Skeletal muscle tissue (tissue), 4 donors: ENCODE measurements around the gene PSRC1. TPM values are rescaled to one million over a fixed set of nuclear protein-coding genes. Genes with fewer than 3 reads are reported as not detected.

Source experiments
- H3K27ac ChIP-seq: one replicate; pipeline ENCODE4 v1.7.0; 2013; ENCODE audit warnings: mild to moderate bottlenecking, low read depth, low read length, inconsistent platforms
- H3K27me3 ChIP-seq, 3 donors: one replicate each; pipeline ENCODE4 v1.7.0; 2013; ENCODE audit warnings: low read length in 3 of 3; ENCODE audit not compliant: control insufficient read depth in 3 of 3, insufficient read depth in 3 of 3
- H3K36me3 ChIP-seq, 3 donors: one replicate each; pipeline ENCODE4 v1.7.0; 2013; ENCODE audit warnings: low read length in 3 of 3; ENCODE audit not compliant: control insufficient read depth in 3 of 3, insufficient read depth in 3 of 3
- H3K4me1 ChIP-seq, 3 donors: one replicate each; pipeline ENCODE4 v1.7.0; 2013; ENCODE audit warnings: low read length in 3 of 3, mild to moderate bottlenecking in 3 of 3; ENCODE audit not compliant: control insufficient read depth in 3 of 3, insufficient read depth in 3 of 3
- H3K4me3 ChIP-seq, 3 donors: one replicate each; pipeline ENCODE4 v1.7.0; 2013; ENCODE audit warnings: low read length in 3 of 3
- H3K9ac ChIP-seq, 3 donors: one replicate each; pipeline ENCODE4 v1.7.0; 2013; ENCODE audit warnings: low read length in 3 of 3, mild to moderate bottlenecking in 3 of 3, moderate library complexity in 2 of 3, low read depth in 1 of 3
- H3K9me3 ChIP-seq, 3 donors: one replicate each; pipeline ENCODE4 v1.7.0; 2013; ENCODE audit warnings: low read length in 3 of 3; ENCODE audit not compliant: control insufficient read depth in 3 of 3
- total RNA-seq: library from RNA; depleted of rRNA; stranded (reverse); fragments of >200 nt; gene quantifications from one replicate; pipeline ENCODE4 v1.2.3, GENCODE V29; 2014
- donor health status: Osteomylitis.

PSRC1 gene
- total RNA-seq, 1 donor from 2014 or later = 1.6 TPM

GRCh38 chr1:109261006-109261405, 21.9 kb downstream of the PSRC1 start:
- Histone ChIP-seq H3K4me1 (peaks cover 0 to 11% (median 6%) of the 10 kb centered on the region in 3 donors), H3K9ac (no peak overlapping the region), H3K27ac (no peak overlapping the region), H3K4me3 (no peak overlapping the region), H3K36me3 (peaks cover 10 to 25% (median 11%) of the 10 kb centered on the region in 3 donors), H3K9me3 (no peaks in the 10 kb centered on the region), H3K27me3 (no peaks in the 10 kb centered on the region)

GRCh38 chr1:109259674-109260557, 23.0 kb downstream of the PSRC1 start:
- H3K36me3 ChIP-seq = peaks cover 7 to 21% (median 11%) of the 10 kb centered on the region in 3 donors
- H3K9me3 ChIP-seq = no peaks in the 10 kb centered on the region
- H3K4me1 ChIP-seq = peaks cover 7 to 22% (median 12%) of the 10 kb centered on the region in 3 donors
- no peak overlapping the region for H3K27ac ChIP-seq
- no peaks in the 10 kb centered on the region for H3K27me3 ChIP-seq
- no peak overlapping the region for H3K4me3 ChIP-seq
- no peak overlapping the region for H3K9ac ChIP-seq

GRCh38 chr1:109258481-109259466, 24.2 kb downstream of the PSRC1 start:
- Histone ChIP-seq H3K9ac (no peak overlapping the region), H3K36me3 (peaks cover 4 to 14% (median 11%) of the 10 kb centered on the region in 3 donors), H3K4me1 (peaks cover 18 to 31% (median 20%) of the 10 kb centered on the region in 3 donors), H3K9me3 (no peaks in the 10 kb centered on the region), H3K27ac (no peak overlapping the region), H3K4me3 (no peak overlapping the region), H3K27me3 (no peaks in the 10 kb centered on the region)

- no peaks in the 10 kb centered on the region for H3K9me3 ChIP-seq
- H3K27me3 ChIP-seq = no peaks in the 10 kb centered on the region
- peaks cover 4 to 14% (median 11%) of the 10 kb centered on the region in 3 donors for H3K36me3 ChIP-seq
- peaks cover 23 to 35% (median 25%) of the 10 kb centered on the region in 3 donors for H3K4me1 ChIP-seq
- no peak overlapping the region for H3K4me3 ChIP-seq
- no peak overlapping the region for H3K27ac ChIP-seq
- no peak overlapping the region for H3K9ac ChIP-seq
Measured at GRCh38 chr1:109257682-109258421, 25.1 kb downstream of the PSRC1 start.

GRCh38 chr1:109256971-109257681, 25.8 kb downstream of the PSRC1 start:
- Histone ChIP-seq H3K36me3 (peaks cover 4 to 14% (median 9%) of the 10 kb centered on the region in 3 donors), H3K27me3 (no peaks in the 10 kb centered on the region), H3K9me3 (no peaks in the 10 kb centered on the region), H3K9ac (no peak overlapping the region), H3K27ac (no peak overlapping the region), H3K4me3 (no peak overlapping the region), H3K4me1 (peaks cover 23 to 35% (median 25%) of the 10 kb centered on the region in 3 donors)

- Histone ChIP-seq H3K9me3 (no peaks in the 10 kb centered on the region), H3K9ac (no peak overlapping the region), H3K4me3 (no peak overlapping the region)
Measured at GRCh38 chr1:109256085-109256484, 26.9 kb downstream of the PSRC1 start.

GRCh38 chr1:109255678-109256077, 27.3 kb downstream of the PSRC1 start:
- Histone ChIP-seq H3K4me1 (peaks cover 23 to 40% (median 25%) of the 10 kb centered on the region in 3 donors), H3K27ac (no peak overlapping the region), H3K9ac (no peak overlapping the region), H3K9me3 (no peaks in the 10 kb centered on the region), H3K36me3 (peaks cover 0 to 7% (median 2%) of the 10 kb centered on the region in 3 donors), H3K4me3 (no peak overlapping the region), H3K27me3 (no peaks in the 10 kb centered on the region)

More at GRCh38 chr1:109256085-109256484, 26.9 kb downstream of the PSRC1 start:
- no peaks in the 10 kb centered on the region for H3K27me3 ChIP-seq
- no peak overlapping the region for H3K27ac ChIP-seq
- H3K4me1 ChIP-seq = peaks cover 23 to 36% (median 25%) of the 10 kb centered on the region in 3 donors
- H3K36me3 ChIP-seq = peaks cover 0 to 7% (median 2%) of the 10 kb centered on the region in 3 donors

GRCh38 chr1:109255097-109255651, 27.8 kb downstream of the PSRC1 start:
- peaks cover 0 to 1% (median 0%) of the 10 kb centered on the region in 3 donors for H3K27me3 ChIP-seq
- H3K4me1 ChIP-seq = peaks cover 26 to 45% (median 30%) of the 10 kb centered on the region in 3 donors
- no peak overlapping the region for H3K27ac ChIP-seq
- H3K9ac ChIP-seq = peak overlapping the region in 1 of 3 donors; percentile 6
- H3K4me3 ChIP-seq = no peak overlapping the region
- no peaks in the 10 kb centered on the region for H3K9me3 ChIP-seq
- H3K36me3 ChIP-seq = peaks cover 0 to 7% (median 2%) of the 10 kb centered on the region in 3 donors
